NCI-H1092 treated with DMSO at 0.1 percent for 48 hours (cell line): Measurements from ENCODE around the gene RUVBL2.
A peak's percentile ranks its signal among the peaks of the same experiment; 100 is the strongest.

Experiments
- DNase-seq: peaks from one replicate; lab custom pipeline; 2025; lab: John Stamatoyannopoulos, UW

The RUVBL2 gene

GRCh38 chr19:48964205-48965039, 29.3 kb upstream of the RUVBL2 start:
- DNase-seq: no peak

GRCh38 chr19:48965040-48965805, 28.5 kb upstream of the RUVBL2 start, which contains the start of gene FTL:
TSS of gene FTL (plus strand) at chr19:48965309. CDS start at chr19:48965508, 199 bp downstream.
- DNase-seq: peak; percentile 84

- peak; percentile 83 for DNase-seq
Measured at GRCh38 chr19:48965806-48966540, 27.7 kb upstream of the RUVBL2 start.

GRCh38 chr19:48966541-48967345, 26.9 kb upstream of the RUVBL2 start:
- no peak for DNase-seq

- no peak for DNase-seq
Measured at GRCh38 chr19:48967346-48968178, 26.1 kb upstream of the RUVBL2 start.

DNA sequence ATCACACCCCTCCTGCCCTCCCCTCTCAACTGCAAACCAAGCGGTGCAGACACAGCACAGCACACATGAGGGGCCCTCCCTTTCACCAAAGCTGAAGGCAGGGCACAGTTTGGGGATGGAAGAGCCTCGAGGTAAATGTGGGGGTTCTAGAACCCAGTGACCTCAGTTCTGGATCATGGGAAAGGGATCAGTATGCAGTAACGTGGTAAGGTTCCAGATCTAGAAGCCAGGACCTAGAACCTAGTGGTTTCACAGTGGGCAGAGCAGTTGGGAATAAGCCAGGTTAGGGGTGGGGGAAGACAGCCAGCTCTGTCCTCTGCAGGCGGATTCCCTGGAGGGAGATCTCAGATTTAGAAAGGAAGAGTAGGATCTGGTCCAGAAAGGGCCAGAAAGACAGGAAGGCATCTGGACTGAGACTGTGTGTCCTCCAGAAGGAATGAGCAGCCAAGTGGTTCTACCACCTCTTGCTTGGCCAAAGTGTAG, 25.5 kb upstream of the RUVBL2 start:
- DNase-seq: no peak

DNA sequence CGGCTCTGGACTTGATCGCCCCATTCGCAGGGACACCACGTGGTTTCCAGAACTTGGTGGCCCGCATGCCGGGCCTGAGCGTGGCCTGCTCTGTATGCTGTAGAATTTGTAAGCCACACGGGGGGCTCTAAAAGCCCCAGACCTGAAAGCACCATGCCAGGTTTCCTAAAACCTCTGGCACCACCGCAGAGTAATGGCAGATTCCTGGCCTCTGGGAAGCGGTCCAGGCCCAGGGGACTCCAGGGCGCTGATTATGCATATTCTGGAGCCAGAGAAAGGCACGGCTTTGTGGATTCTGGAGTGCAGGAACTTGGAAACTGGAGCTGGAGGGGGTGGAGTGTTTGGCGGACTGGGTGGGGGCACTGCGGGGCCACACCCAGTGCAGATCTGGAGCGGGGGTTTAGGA, 24.9 kb upstream of the RUVBL2 start:
- DNase-seq: no peak

GRCh38 chr19:48969276-48970138, 24.2 kb upstream of the RUVBL2 start:
- no peak for DNase-seq

- no peak for DNase-seq
Measured at GRCh38 chr19:48970139-48970766, 23.4 kb upstream of the RUVBL2 start.

DNA sequence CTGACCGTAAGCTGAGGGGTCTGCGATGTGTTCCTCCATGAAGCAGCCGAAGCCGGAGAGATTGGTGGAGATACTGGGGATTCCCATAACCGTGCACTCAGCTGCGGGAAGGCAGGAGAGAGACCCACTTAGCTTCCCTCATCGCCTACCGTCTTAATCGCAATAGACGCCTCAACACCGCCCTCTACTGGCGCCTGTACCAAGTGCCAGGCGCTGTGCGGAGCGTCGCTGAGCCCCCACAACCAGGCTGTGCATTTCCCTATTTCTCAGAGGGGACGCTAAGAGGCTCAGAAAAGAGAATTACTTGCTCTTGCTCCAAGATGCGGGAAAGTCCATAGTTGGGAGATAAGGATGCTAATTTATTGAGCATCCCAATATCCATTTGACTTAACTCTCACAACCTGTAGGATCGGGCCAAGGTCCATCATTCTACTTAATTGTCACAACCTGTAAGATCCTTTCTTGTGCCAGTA, 22.7 kb upstream of the RUVBL2 start:
- peak; percentile 42 for DNase-seq

DNA sequence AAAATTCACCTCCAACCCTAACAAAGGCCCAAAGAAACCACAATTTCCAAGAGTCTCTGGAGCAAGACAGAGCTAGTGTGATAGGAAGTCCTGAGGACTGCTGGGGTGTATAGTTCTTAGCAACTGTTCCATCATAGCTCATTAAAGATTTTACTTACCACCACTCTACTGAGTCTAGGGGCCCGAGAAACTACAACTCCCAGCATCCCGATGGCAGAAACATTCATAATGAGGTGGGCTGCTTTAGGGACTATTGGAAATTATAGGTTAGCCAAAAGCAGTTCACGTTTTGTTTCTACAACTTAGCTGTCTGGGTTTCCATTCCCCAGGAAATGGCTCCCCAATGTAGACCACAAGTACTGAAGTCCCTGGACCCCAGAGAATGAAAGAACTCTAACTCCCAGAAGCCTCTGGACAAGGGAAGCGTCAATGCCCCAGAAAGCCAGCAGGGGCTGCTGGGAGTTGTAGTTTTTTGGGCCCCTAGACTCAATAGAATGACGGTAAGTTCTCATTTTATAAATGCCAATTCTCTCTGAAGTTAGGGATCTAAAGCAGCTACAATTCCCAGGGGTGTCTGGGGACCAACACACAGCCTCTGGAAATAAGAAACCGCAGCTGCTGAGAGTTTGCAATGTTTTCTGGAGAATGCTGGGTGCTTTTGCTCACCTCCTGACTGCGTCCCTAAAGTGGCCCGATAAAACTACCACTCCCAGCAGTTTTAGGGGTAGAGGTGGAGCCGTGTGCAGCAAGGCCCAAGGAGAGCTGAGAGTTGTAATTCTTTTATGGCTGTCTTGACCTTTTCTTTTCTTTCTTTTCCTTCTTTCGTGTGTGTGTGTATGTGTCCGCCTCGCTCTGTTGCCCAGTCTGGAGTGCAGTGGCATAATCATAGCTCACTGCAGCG, 17.5 kb upstream of the RUVBL2 start:
- DNase-seq: no peak

DNA sequence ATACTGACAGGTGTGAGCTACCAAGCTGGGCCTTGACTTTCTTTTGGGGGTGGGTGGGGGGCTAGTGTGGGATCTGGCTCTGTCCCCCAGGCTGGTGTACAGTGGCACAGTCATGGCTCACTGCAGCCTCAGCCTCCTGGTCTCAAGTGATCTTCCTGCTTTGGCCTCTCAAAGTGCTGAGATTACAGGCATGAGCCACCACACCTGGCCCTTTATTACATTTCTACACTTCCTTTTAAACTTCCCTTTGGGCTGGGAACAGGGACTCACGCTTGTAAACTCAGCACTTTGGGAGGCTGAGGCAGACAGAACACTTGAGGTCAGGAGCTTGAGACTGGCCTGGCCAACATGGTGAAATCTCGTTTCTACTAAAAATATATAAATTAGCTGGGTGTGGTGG, 16.6 kb upstream of the RUVBL2 start:
- no peak for DNase-seq

DNA sequence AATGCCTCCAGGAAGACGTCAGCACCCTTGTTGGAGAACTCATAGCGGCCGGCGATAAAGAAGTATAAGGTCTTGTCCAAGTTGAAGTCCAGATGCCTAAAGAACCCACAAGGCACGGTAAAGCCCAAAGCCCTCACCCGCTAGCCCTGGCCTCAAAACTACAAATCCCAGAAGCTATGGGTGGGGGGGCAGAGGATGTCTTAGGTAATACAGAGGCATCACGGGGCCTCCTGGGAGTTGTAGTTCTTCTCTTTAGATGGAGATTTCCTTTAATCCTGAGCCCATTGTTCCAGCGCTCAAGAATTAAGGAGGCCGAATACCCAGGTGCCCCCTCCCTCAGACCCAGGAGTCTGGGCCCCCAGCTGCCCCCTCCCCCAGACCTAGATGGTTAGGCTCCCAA, 11.4 kb upstream of the RUVBL2 start:
- no peak for DNase-seq

GRCh38 chr19:48985711-48986110, 8.0 kb upstream of the RUVBL2 start:
- DNase-seq: no peak

DNA sequence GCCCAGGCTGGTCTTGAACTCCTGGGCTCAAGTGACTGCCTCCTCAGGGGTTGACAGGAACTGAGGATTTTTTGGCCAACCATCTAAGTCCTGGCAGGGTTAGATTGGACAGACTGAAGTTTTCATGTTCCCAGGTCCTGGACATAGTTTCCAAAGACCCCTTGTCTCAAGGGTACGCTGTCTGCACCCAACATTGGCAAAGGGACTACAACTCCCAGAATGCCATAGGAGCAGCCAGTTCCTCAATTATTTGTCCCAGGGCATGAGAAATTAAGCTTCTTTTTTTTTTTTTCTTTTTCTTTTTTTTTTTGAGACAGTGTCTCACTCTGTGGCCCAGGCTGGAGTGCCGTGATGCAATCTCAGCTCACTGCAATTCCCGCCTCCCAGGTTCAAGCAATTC, 7.5 kb upstream of the RUVBL2 start:
- DNase-seq: no peak

DNA sequence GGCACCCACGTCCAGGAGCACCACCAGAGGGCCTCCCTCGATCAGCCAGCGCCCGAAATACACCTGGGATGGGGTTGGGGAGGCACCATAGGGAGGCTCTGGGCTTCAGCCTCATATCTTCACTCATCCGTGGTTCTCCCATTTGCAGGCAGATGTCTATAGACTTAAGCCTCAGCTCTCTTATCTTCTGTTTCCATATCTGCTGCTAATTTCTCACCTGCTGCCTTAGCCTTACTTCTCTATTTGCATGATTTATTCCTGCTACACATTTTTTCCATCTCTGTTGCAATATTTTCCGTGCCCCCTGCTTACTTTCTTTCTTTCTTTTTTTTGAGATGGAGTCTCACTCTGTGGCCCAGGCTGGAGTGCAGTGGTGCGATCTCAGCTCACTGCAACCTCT, 6.4 kb upstream of the RUVBL2 start:
- DNase-seq: no peak

- no peak for DNase-seq
Measured at GRCh38 chr19:48988286-48988685, 5.4 kb upstream of the RUVBL2 start.

GRCh38 chr19:48988860-48989259, 4.8 kb upstream of the RUVBL2 start:
- no peak for DNase-seq
